Stimulated activated effector memory CD8-positive, alpha-beta T cell treated with anti-CD3 and anti-CD28 coated beads, Interleukin-12 subunit alpha, Interleukin-12 subunit beta, amount 100 ng/mL, for 72 hours (primary cell): ENCODE data around the gene SLCO2B1.

ENCODE experiments used
- ATAC-seq: fragments of 150-1000 bp; cut with Tn5 transposase; 2 replicates; pipeline ENCODE4 v1.10.0; 2021
- DNase-seq, 2 donors: peaks; one replicate each; pipeline ENCODE4 v3.0.0; 2021 to 2022; ENCODE audit warnings: low spot score in 2 of 2
- H3K27ac Mint-ChIP-seq: one replicate; pipeline ENCODE4 v1.8.0; 2022; ENCODE audit warnings: mild to moderate bottlenecking, mixed read lengths
- H3K36me3 Mint-ChIP-seq: one replicate; pipeline ENCODE4 v1.8.0; 2022; ENCODE audit warnings: mild to moderate bottlenecking, mixed read lengths
- H3K4me1 Mint-ChIP-seq: one replicate; pipeline ENCODE4 v1.8.0; 2022; ENCODE audit warnings: mixed read lengths
- H3K4me3 Mint-ChIP-seq: one replicate; pipeline ENCODE4 v1.8.0; 2022; ENCODE audit warnings: mild to moderate bottlenecking, mixed read lengths
- H3K9me3 Mint-ChIP-seq: one replicate; pipeline ENCODE4 v1.8.0; 2022; ENCODE audit warnings: mixed read lengths

The SLCO2B1 gene

GRCh38 chr11:75167617-75168016, 16.7 kb downstream of the SLCO2B1 start:
- H3K4me1 Mint-ChIP-seq, result no peaks in the 10 kb centered on the region
- DNase-seq, result no peak
- no peak overlapping the region for H3K4me3 Mint-ChIP-seq
- H3K9me3 Mint-ChIP-seq, result no peaks in the 10 kb centered on the region
- ATAC-seq, result no peak
- H3K36me3 Mint-ChIP-seq, result no peaks in the 10 kb centered on the region
- no peak overlapping the region for H3K27ac Mint-ChIP-seq

GRCh38 chr11:75169101-75169885, 18.4 kb downstream of the SLCO2B1 start:
- no peak overlapping the region for H3K4me3 Mint-ChIP-seq

GRCh38 chr11:75170516-75171201, 19.8 kb downstream of the SLCO2B1 start:
- Mint-ChIP-seq H3K27ac (no peak overlapping the region), H3K4me1 (peaks cover 18% of the 10 kb centered on the region), H3K36me3 (no peaks in the 10 kb centered on the region), H3K4me3 (no peak overlapping the region), H3K9me3 (no peaks in the 10 kb centered on the region)
- no peak for DNase-seq
- ATAC-seq, result no peak

More at GRCh38 chr11:75169101-75169885, 18.4 kb downstream of the SLCO2B1 start:
- ATAC-seq (no peak), DNase-seq (no peak)
- peaks cover 4% of the 10 kb centered on the region for H3K4me1 Mint-ChIP-seq
- no peaks in the 10 kb centered on the region for H3K36me3 Mint-ChIP-seq
- no peak overlapping the region for H3K27ac Mint-ChIP-seq
- H3K9me3 Mint-ChIP-seq, result no peaks in the 10 kb centered on the region

DNA sequence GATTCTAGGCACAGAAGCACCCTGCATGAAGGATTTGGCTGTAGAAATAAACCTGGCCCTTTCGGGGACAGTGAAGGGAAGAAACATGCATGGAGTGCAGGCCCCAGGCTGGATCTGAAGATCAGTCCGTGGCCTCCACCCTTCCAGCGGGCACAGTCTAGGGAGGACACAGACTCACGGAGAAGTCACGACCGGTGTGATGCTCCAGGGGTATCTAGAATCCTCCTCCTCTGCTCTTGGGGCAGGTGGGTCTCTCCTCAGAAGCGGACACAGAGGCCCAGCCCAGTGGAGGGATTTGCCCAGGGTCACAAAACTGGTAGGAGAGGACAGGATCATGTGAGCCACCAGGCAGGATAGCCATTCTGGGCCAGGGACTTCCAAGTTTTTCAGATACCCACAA, 22.4 kb downstream of the SLCO2B1 start:
- ATAC-seq, result no peak
- Mint-ChIP-seq H3K4me1 (peaks cover 19% of the 10 kb centered on the region), H3K4me3 (no peak overlapping the region), H3K9me3 (no peaks in the 10 kb centered on the region), H3K27ac (no peak overlapping the region), H3K36me3 (no peaks in the 10 kb centered on the region)
- DNase-seq, result no peak

DNA sequence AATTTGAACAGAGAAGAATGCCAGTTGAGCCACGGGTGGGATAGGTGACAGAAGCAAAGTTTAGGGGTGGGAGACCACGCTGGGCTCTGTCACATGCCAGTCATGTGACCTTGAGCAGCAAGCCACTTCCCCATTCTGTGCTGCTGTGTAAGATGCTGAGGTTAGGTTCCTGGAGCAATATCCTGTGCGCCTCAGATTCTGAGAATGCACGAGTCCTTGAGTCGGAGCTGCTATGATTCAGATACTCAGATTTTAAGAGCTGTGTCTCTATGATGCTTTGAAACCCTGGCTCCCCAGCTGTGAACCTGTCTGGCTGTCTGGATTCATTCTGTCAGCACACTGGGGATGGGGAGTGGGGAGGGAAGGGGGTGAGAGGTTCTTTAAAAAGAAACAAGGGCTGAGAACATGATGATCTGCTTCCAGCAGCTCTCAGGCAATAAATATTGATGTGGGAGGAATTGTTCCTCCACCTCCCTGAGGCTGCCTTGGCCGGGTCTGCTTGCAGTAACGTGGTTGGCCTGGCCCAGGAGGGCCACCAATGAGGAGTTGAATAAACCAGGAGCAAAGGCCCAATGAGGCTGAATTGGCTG, 24.0 kb downstream of the SLCO2B1 start:
- Mint-ChIP-seq H3K36me3 (no peaks in the 10 kb centered on the region), H3K4me3 (peak overlapping the region; percentile 5), H3K27ac (peak overlapping the region; percentile 78), H3K4me1 (peaks cover 19% of the 10 kb centered on the region), H3K9me3 (no peaks in the 10 kb centered on the region)
- ATAC-seq (peak; percentile 80), DNase-seq (no peak)

DNA sequence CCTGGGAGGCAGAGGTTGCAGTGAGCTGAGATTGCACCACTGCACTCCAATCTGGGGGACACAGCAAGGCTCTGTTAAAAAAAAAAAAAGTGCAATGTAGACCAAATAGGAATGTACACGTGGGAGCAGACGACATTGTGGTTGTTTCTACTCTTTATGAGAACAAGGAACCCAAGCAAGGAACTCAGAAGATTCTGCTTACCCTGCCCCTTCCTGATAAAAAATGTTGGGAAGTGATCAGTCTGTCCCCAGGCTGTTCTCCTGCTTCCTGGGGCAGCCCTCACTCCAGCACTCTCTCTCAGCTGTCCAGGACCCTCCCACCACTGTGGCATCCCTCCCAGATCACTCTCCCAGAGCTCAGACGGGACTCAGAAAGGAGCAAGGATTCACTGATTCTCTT, 31.8 kb downstream of the SLCO2B1 start:
- ATAC-seq, result no peak
- Mint-ChIP-seq H3K27ac (no peak overlapping the region), H3K4me1 (peaks cover 6% of the 10 kb centered on the region), H3K36me3 (no peaks in the 10 kb centered on the region), H3K9me3 (no peaks in the 10 kb centered on the region), H3K4me3 (no peak overlapping the region)
- no peak for DNase-seq

- no peak for DNase-seq
- Mint-ChIP-seq H3K36me3 (no peaks in the 10 kb centered on the region), H3K27ac (no peak overlapping the region), H3K4me3 (no peak overlapping the region), H3K4me1 (peaks cover 6% of the 10 kb centered on the region), H3K9me3 (no peaks in the 10 kb centered on the region)
- no peak for ATAC-seq
Measured at GRCh38 chr11:75184051-75184450, 33.1 kb downstream of the SLCO2B1 start.

- DNase-seq, result no peak
- no peak for ATAC-seq
- H3K36me3 Mint-ChIP-seq, result no peaks in the 10 kb centered on the region
- H3K9me3 Mint-ChIP-seq, result no peaks in the 10 kb centered on the region
- no peak overlapping the region for H3K27ac Mint-ChIP-seq
- H3K4me3 Mint-ChIP-seq, result no peak overlapping the region
- H3K4me1 Mint-ChIP-seq, result peaks cover 6% of the 10 kb centered on the region
Measured at GRCh38 chr11:75184757-75185425, 34.0 kb downstream of the SLCO2B1 start.

GRCh38 chr11:75185866-75186265, 35.0 kb downstream of the SLCO2B1 start:
- H3K9me3 Mint-ChIP-seq, result no peaks in the 10 kb centered on the region
- H3K4me1 Mint-ChIP-seq, result peaks cover 6% of the 10 kb centered on the region
- no peak overlapping the region for H3K27ac Mint-ChIP-seq
- no peak for ATAC-seq
- no peak for DNase-seq
- H3K36me3 Mint-ChIP-seq, result no peaks in the 10 kb centered on the region
- H3K4me3 Mint-ChIP-seq, result no peak overlapping the region

DNA sequence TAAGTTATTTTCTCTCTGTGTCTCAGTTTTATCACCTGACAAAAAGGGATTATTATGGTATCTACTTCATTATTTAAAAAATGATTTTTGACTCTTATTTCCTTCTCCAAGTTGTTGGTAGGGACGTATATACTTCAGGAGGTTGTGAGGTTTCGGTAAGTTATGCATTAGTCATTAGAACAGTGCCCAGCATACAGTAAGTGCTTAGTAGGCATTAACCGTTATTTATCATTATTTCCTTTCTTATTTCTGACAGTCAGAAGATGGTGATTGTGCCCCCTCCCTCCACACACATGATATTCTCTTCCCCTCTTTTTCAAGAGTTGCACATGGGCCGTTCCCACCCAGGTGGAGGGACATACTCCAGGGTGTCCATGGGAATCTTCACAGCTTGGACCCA, 36.1 kb downstream of the SLCO2B1 start:
- no peaks in the 10 kb centered on the region for H3K9me3 Mint-ChIP-seq
- H3K36me3 Mint-ChIP-seq, result no peaks in the 10 kb centered on the region
- no peak overlapping the region for H3K4me3 Mint-ChIP-seq
- DNase-seq (no peak), ATAC-seq (no peak)
- no peak overlapping the region for H3K27ac Mint-ChIP-seq
- H3K4me1 Mint-ChIP-seq, result peaks cover 3% of the 10 kb centered on the region

DNA sequence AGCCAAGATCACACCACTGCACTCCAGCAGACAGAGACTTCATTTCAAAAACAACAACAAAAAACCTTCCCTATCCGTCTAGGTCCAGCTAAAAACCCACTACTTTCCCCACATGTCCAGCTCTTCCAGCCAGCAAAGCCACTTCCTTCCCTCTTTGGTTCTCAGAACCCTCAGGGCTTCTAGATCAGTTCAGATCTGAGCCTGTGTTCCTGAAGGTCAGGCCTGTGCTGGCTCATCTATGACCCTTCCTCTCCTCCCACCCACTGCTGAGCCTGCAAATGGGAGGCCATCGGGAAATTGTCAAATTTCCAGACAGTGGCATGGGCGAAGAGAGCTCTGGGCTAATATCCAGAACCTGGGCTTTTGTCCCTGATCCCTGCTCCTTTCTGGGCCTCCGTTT, 37.8 kb downstream of the SLCO2B1 start:
- Mint-ChIP-seq H3K4me1 (no peaks in the 10 kb centered on the region), H3K9me3 (no peaks in the 10 kb centered on the region), H3K4me3 (no peak overlapping the region), H3K36me3 (no peaks in the 10 kb centered on the region), H3K27ac (no peak overlapping the region)
- ATAC-seq, result no peak
- no peak for DNase-seq

- no peak for ATAC-seq
- H3K4me1 Mint-ChIP-seq, result no peaks in the 10 kb centered on the region
- no peaks in the 10 kb centered on the region for H3K9me3 Mint-ChIP-seq
- H3K27ac Mint-ChIP-seq, result no peak overlapping the region
- H3K4me3 Mint-ChIP-seq, result no peak overlapping the region
- H3K36me3 Mint-ChIP-seq, result no peaks in the 10 kb centered on the region
- DNase-seq, result no peak
Measured at GRCh38 chr11:75189108-75189507, 38.2 kb downstream of the SLCO2B1 start.

DNA sequence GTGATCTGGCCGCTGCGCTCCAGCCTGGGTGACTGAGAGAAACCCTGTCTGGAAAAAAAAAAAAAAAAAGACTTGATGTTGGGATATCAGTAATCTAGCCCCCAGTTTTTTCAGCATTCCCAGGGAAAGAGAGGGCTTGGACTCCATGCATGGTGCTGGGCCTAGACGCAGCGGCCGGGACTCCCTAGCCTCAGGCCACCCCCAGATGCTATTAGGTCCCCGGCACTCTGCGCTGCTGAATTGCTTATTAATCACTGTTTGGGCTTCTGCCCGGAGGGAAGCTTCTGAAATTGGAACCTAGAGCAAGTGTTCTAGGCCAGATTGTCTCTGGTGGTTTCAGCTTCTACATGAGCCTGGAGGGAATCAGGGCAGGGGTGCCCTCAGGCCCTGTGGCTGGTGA, 39.0 kb downstream of the SLCO2B1 start:
- DNase-seq (no peak), ATAC-seq (no peak)
- Mint-ChIP-seq H3K9me3 (no peaks in the 10 kb centered on the region), H3K27ac (no peak overlapping the region), H3K4me1 (no peaks in the 10 kb centered on the region), H3K36me3 (no peaks in the 10 kb centered on the region), H3K4me3 (no peak overlapping the region)

DNA sequence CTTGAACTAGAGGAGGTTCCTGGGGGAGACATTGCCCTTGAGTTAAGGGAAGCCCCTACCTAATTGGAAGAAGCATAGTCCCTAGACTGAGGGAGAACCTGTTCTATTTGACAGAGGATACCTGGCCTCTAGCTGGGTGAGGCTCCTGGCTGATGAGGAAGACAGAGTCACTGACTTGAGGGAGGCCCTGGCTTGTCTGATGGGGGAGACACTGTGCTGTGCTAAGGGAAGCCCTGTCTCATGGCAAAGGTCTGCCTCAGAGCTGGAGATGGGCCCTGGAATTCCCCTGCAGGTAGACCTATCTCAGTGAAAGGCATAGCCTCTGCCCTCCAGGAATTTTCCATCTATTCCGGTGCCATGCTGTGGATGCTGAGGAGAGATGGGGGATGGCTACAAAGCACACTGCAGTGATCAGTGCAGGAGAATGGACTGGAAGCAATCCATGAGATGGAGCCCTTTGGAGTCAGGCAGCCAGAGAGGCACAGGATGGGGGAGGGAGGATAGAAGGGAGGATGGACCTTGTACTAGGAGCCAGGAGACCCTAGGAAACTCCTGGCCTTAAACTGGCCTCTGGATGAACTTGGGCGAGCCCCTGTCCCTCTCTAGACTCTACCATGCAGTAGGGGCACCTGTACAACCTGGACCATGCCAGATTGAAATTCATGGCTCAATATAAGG, 39.9 kb downstream of the SLCO2B1 start:
- no peak overlapping the region for H3K4me3 Mint-ChIP-seq
- DNase-seq (no peak), ATAC-seq (no peak)
- no peaks in the 10 kb centered on the region for H3K36me3 Mint-ChIP-seq
- H3K4me1 Mint-ChIP-seq, result no peaks in the 10 kb centered on the region
- no peaks in the 10 kb centered on the region for H3K9me3 Mint-ChIP-seq
- no peak overlapping the region for H3K27ac Mint-ChIP-seq

DNA sequence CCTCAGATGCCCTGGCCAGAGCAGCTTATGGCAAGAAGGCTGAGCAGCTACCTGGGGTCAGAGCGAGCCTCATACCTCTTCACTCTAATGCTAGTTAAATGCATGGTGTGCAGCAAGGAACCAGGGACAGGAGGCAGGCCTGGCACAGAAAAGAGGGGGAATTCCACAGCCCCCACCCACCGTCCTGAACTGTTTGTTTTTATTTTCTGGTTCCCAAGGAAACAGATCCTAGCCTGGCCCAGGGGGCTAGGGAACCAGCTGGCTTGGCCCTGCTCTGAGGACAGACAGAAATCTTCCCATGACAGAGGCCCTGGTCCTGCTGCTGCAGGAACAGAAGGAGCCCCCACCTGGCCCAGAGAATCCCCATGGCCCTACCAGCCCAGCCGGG, 40.4 kb downstream of the SLCO2B1 start:
- Mint-ChIP-seq H3K4me1 (no peaks in the 10 kb centered on the region), H3K36me3 (no peaks in the 10 kb centered on the region), H3K27ac (no peak overlapping the region), H3K4me3 (no peak overlapping the region), H3K9me3 (no peaks in the 10 kb centered on the region)
- DNase-seq, result no peak
- ATAC-seq, result no peak
